ENCODE results near the gene IL17REL. TPM values are rescaled to one million over a fixed set of nuclear protein-coding genes. Genes with fewer than 3 reads are reported as not detected.

IL17REL gene
- total RNA-seq, 4 donors from 2014 or later: not detected

DNA sequence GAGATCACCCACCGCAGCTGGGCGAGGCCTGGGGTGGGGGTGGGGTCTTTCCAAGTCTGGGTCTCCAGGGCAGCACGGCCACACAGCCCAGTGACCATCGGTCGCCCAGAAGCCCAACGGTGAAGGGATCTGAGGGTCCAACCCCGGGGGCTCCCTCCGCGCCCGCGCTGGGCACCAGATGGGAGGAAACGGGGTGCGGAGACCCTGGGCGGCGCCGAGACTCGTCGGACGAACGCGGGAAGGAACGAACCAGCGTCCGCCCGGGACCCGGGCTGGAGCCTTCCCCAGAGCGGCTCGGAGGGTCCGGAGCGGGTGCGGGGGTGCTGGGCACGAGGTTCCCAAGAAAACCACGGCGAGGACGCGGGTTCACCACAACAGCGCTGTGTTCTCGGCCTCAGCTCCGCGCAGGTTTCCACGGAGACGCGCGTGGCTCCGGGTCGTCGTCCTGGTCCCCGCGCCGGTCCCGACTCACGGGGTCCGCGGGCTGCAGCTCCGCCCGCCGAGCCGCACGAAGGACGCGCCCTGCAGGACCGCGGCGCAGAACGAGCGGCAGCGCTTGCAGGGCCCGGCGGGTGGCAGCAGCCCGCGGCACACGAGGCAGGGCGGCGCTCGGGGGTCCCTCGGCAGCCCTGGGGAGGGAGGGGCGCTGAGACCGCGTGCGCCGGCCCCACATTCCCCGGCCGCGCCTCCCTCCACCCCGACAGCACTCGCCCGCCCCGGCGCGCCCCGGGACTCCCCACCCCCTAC lies 2.3 kb upstream of the IL17REL start:
- Histone ChIP-seq H3K27me3 (peaks cover 0 to 88% of the 10 kb centered on the region in 2 donors), H3K4me3 (no peak overlapping the region), H3K9me3 (no peaks in the 10 kb centered on the region), H3K27ac (no peak overlapping the region), H3K36me3 (no peaks in the 10 kb centered on the region), H3K4me1 (peaks cover 0 to 20% (median 8%) of the 10 kb centered on the region in 4 donors)
- 0 to 6% methylated on average over 8 to 32 of the region's 91 CpGs for WGBS, 2 donors
- no peak for DNase-seq (ENCODE audit: low spot score in 2 of 2)
- TF ChIP-seq CTCF (IDR thresholded peaks at IDR 0.05) (no peak), POLR2A (IDR thresholded peaks at IDR 0.05) (no peak), EP300 (IDR thresholded peaks at IDR 0.05) (no peak)

- Histone ChIP-seq H3K36me3 (no peaks in the 10 kb centered on the region), H3K4me1 (peaks cover 0 to 20% (median 8%) of the 10 kb centered on the region in 4 donors), H3K4me3 (no peak overlapping the region), H3K27ac (no peak overlapping the region), H3K9me3 (no peaks in the 10 kb centered on the region), H3K27me3 (peaks cover 0 to 96% of the 10 kb centered on the region in 2 donors)
- WGBS, 2 donors: 43% methylated on average over 9 to 10 of the region's 16 CpGs
- TF ChIP-seq EP300 (IDR thresholded peaks at IDR 0.05): no peak
- no peak for TF ChIP-seq CTCF (IDR thresholded peaks at IDR 0.05)
- no peak for TF ChIP-seq POLR2A (IDR thresholded peaks at IDR 0.05)
- DNase-seq (ENCODE audit: low spot score in 2 of 2): no peak
Observed at GRCh38 chr22:50014053-50014501, 1.5 kb upstream of the IL17REL start.

GRCh38 chr22:50011447-50012210 lies 936 bp downstream of the IL17REL start:
- Histone ChIP-seq H3K9me3 (no peaks in the 10 kb centered on the region), H3K4me1 (peaks cover 0 to 20% (median 8%) of the 10 kb centered on the region in 4 donors), H3K27ac (no peak overlapping the region), H3K27me3 (peaks cover 0 to 83% of the 10 kb centered on the region in 2 donors), H3K4me3 (no peak overlapping the region), H3K36me3 (no peaks in the 10 kb centered on the region)
- no peak for DNase-seq (ENCODE audit: low spot score in 2 of 2)
- no peak for TF ChIP-seq POLR2A (IDR thresholded peaks at IDR 0.05)
- no peak for TF ChIP-seq CTCF (IDR thresholded peaks at IDR 0.05)
- no peak for TF ChIP-seq EP300 (IDR thresholded peaks at IDR 0.05)
- 49 to 51% methylated on average over 15 to 17 of the region's 18 CpGs for WGBS, 2 donors

- Histone ChIP-seq H3K36me3 (no peaks in the 10 kb centered on the region), H3K27ac (no peak overlapping the region), H3K9me3 (no peaks in the 10 kb centered on the region), H3K4me1 (peaks cover 0 to 20% (median 8%) of the 10 kb centered on the region in 4 donors), H3K27me3 (peaks cover 0 to 76% of the 10 kb centered on the region in 2 donors), H3K4me3 (peak overlapping the region in 1 of 4 donors; percentile 12)
- TF ChIP-seq POLR2A (IDR thresholded peaks at IDR 0.05) (no peak), EP300 (IDR thresholded peaks at IDR 0.05) (no peak), CTCF (IDR thresholded peaks at IDR 0.05) (no peak)
- DNase-seq (ENCODE audit: low spot score in 2 of 2): no peak
- 3 to 5% methylated on average over 30 to 43 of the region's 61 CpGs for WGBS, 2 donors
Observed at GRCh38 chr22:50010676-50011446, 1.7 kb downstream of the IL17REL start.

All from tibial nerve (tissue), 4 donors.